ENCODE results near the gene AUTS2. TPM values are rescaled to one million over a fixed set of nuclear protein-coding genes. Genes with fewer than 3 reads are reported as not detected.

The AUTS2 gene
- total RNA-seq, 1 donor from 2014 or later, result 119 TPM

- DNase-seq (ENCODE audit: low spot score), result no peak
Observed at GRCh38 chr7:70301673-70302185, 703.5 kb downstream of the AUTS2 start.

GRCh38 chr7:70303309-70303708, 705.0 kb downstream of the AUTS2 start:
- no peak for DNase-seq (ENCODE audit: low spot score)

GRCh38 chr7:70303780-70304179, 705.5 kb downstream of the AUTS2 start:
- no peak for DNase-seq (ENCODE audit: low spot score)

GRCh38 chr7:70306173-70306572, 707.9 kb downstream of the AUTS2 start:
- DNase-seq (ENCODE audit: low spot score), result no peak

- no peak for DNase-seq (ENCODE audit: low spot score)
Observed at GRCh38 chr7:70307544-70308106, 709.4 kb downstream of the AUTS2 start.

- DNase-seq (ENCODE audit: low spot score), result no peak
Observed at GRCh38 chr7:70312336-70312735, 714.1 kb downstream of the AUTS2 start.

GRCh38 chr7:70313271-70313670, 715.0 kb downstream of the AUTS2 start:
- DNase-seq (ENCODE audit: low spot score), result no peak

- no peak for DNase-seq (ENCODE audit: low spot score)
Observed at GRCh38 chr7:70313687-70314086, 715.4 kb downstream of the AUTS2 start.

- DNase-seq (ENCODE audit: low spot score), result no peak
Observed at GRCh38 chr7:70314221-70314620, 715.9 kb downstream of the AUTS2 start.

GRCh38 chr7:70316745-70317144, 718.5 kb downstream of the AUTS2 start:
- DNase-seq (ENCODE audit: low spot score), result no peak

- no peak for DNase-seq (ENCODE audit: low spot score)
Observed at GRCh38 chr7:70317356-70317755, 719.1 kb downstream of the AUTS2 start.

GRCh38 chr7:70318511-70318910, 720.2 kb downstream of the AUTS2 start:
- DNase-seq (ENCODE audit: low spot score), result no peak

- DNase-seq (ENCODE audit: low spot score), result no peak
Observed at GRCh38 chr7:70319057-70319456, 720.8 kb downstream of the AUTS2 start.

- DNase-seq (ENCODE audit: low spot score), result no peak
Observed at GRCh38 chr7:70321016-70321590, 722.8 kb downstream of the AUTS2 start.

GRCh38 chr7:70322856-70323255, 724.6 kb downstream of the AUTS2 start:
- no peak for DNase-seq (ENCODE audit: low spot score)

- DNase-seq (ENCODE audit: low spot score), result no peak
Observed at GRCh38 chr7:70325509-70326101, 727.3 kb downstream of the AUTS2 start.

GRCh38 chr7:70334295-70334694, 736.0 kb downstream of the AUTS2 start:
- DNase-seq (ENCODE audit: low spot score), result no peak

GRCh38 chr7:70334871-70335270, 736.6 kb downstream of the AUTS2 start:
- DNase-seq (ENCODE audit: low spot score), result no peak

- no peak for DNase-seq (ENCODE audit: low spot score)
Observed at GRCh38 chr7:70336536-70336935, 738.3 kb downstream of the AUTS2 start.

GRCh38 chr7:70338015-70338414, 739.7 kb downstream of the AUTS2 start:
- no peak for DNase-seq (ENCODE audit: low spot score)

GRCh38 chr7:70340236-70340635, 742.0 kb downstream of the AUTS2 start:
- DNase-seq (ENCODE audit: low spot score), result no peak

- no peak for DNase-seq (ENCODE audit: low spot score)
Observed at GRCh38 chr7:70341446-70341845, 743.2 kb downstream of the AUTS2 start.

GRCh38 chr7:70343519-70343918, 745.2 kb downstream of the AUTS2 start:
- DNase-seq (ENCODE audit: low spot score), result no peak
